Bronchial epithelial cell (primary cell): ENCODE results near the gene MUC5AC. TPM values are rescaled to one million over a fixed set of nuclear protein-coding genes. Genes with fewer than 3 reads are reported as not detected.

Experiments used
- DNase-seq: peaks from one replicate; pipeline ENCODE4 v3.0.0-alpha.2; 2010; ENCODE audit warnings: low read depth
- FAIRE-seq: peaks from 2 replicates; lab custom pipeline; 2011; peaks lifted over from hg19 to GRCh38; lab: Jason Lieb, UNC
- H3K27me3 ChIP-seq: 2 replicates; pipeline ENCODE4 v1.5.1; 2011; ENCODE audit warnings: low read length; ENCODE audit not compliant: control insufficient read depth, insufficient read depth
- H3K36me3 ChIP-seq: 2 replicates; pipeline ENCODE4 v1.5.1; 2011; ENCODE audit warnings: low read length; ENCODE audit not compliant: control insufficient read depth, insufficient read depth
- H3K4me3 ChIP-seq: 2 replicates; pipeline ENCODE4 v1.5.1; 2011; ENCODE audit warnings: mild to moderate bottlenecking, low read depth, low read length, control low read depth
- CTCF ChIP-seq: IDR thresholded peaks from 2 replicates; pipeline ENCODE4 v1.5.1; 2011; ENCODE audit warnings: mild to moderate bottlenecking, moderate library complexity, low read length, control low read depth, inconsistent platforms; ENCODE audit not compliant: insufficient read depth, severe bottlenecking
- total RNA-seq: library from RNA; depleted of rRNA; stranded (reverse); fragments of >200 nt; gene quantifications from 2 replicates; pipeline ENCODE4 v1.2.1, GENCODE V29; 2014

MUC5AC gene, protein sequence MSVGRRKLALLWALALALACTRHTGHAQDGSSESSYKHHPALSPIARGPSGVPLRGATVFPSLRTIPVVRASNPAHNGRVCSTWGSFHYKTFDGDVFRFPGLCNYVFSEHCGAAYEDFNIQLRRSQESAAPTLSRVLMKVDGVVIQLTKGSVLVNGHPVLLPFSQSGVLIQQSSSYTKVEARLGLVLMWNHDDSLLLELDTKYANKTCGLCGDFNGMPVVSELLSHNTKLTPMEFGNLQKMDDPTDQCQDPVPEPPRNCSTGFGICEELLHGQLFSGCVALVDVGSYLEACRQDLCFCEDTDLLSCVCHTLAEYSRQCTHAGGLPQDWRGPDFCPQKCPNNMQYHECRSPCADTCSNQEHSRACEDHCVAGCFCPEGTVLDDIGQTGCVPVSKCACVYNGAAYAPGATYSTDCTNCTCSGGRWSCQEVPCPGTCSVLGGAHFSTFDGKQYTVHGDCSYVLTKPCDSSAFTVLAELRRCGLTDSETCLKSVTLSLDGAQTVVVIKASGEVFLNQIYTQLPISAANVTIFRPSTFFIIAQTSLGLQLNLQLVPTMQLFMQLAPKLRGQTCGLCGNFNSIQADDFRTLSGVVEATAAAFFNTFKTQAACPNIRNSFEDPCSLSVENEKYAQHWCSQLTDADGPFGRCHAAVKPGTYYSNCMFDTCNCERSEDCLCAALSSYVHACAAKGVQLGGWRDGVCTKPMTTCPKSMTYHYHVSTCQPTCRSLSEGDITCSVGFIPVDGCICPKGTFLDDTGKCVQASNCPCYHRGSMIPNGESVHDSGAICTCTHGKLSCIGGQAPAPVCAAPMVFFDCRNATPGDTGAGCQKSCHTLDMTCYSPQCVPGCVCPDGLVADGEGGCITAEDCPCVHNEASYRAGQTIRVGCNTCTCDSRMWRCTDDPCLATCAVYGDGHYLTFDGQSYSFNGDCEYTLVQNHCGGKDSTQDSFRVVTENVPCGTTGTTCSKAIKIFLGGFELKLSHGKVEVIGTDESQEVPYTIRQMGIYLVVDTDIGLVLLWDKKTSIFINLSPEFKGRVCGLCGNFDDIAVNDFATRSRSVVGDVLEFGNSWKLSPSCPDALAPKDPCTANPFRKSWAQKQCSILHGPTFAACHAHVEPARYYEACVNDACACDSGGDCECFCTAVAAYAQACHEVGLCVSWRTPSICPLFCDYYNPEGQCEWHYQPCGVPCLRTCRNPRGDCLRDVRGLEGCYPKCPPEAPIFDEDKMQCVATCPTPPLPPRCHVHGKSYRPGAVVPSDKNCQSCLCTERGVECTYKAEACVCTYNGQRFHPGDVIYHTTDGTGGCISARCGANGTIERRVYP (N-terminal part only)
- total RNA-seq = under 0.01 TPM in 1 of 2 replicates, not detected in the other

- H3K36me3 ChIP-seq = no peaks in the 10 kb centered on the region
- no peaks in the 10 kb centered on the region for H3K27me3 ChIP-seq
- H3K4me3 ChIP-seq = no peak within 1 kb of the TSS
- DNase-seq (no peak), FAIRE-seq (no peak)
- TF ChIP-seq CTCF = no peak
Measured at GRCh38 chr11:1157645-1158591, at the start of gene MUC5AC. MUC5AC (plus strand) TSS chr11:1157953; CDS start chr11:1158000, 47 bp downstream.

GRCh38 chr11:1108246-1108900 is 49.4 kb upstream of the MUC5AC start:
- no peak for TF ChIP-seq CTCF
- Histone ChIP-seq H3K27me3 (no peaks in the 10 kb centered on the region), H3K36me3 (no peaks in the 10 kb centered on the region), H3K4me3 (no peak overlapping the region)
- FAIRE-seq (no peak), DNase-seq (no peak)

GRCh38 chr11:1109101-1109917 is 48.4 kb upstream of the MUC5AC start:
- Histone ChIP-seq H3K4me3 (no peak overlapping the region), H3K27me3 (no peaks in the 10 kb centered on the region), H3K36me3 (no peaks in the 10 kb centered on the region)
- FAIRE-seq = no peak
- DNase-seq = no peak
- no peak for TF ChIP-seq CTCF

DNA sequence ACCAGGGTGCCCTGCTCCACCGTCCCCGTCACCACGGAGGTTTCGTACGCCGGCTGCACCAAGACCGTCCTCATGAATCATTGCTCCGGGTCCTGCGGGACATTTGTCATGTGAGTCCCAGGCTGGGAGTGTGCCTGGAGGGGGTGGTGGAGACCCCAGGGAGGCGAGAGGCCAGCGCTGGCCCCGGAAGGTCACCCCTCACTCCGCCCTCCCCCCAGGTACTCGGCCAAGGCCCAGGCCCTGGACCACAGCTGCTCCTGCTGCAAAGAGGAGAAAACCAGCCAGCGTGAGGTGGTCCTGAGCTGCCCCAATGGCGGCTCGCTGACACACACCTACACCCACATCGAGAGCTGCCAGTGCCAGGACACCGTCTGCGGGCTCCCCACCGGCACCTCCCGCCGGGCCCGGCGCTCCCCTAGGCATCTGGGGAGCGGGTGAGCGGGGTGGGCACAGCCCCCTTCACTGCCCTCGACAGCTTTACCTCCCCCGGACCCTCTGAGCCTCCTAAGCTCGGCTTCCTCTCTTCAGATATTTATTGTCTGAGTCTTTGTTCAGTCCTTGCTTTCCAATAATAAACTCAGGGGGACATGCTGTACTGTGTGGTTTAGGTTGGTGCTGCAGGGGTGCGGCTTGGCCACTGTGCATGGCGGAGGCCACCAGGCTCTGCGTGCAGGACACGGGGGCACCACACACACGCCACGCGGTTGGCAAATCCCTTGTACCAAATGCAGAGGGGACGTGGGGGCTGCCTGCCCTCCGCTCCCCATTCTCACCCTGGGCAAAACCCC is 47.6 kb upstream of the MUC5AC start:
- DNase-seq (no peak), FAIRE-seq (no peak)
- no peaks in the 10 kb centered on the region for H3K27me3 ChIP-seq
- no peaks in the 10 kb centered on the region for H3K36me3 ChIP-seq
- no peak overlapping the region for H3K4me3 ChIP-seq
- TF ChIP-seq CTCF = no peak
